Duodenal mucosa (tissue), 2 donors: ENCODE results near the gene BAIAP3.

Experiments
- H3K27ac ChIP-seq: one replicate; pipeline ENCODE4 v1.7.0; 2013; ENCODE audit warnings: low read depth, low read length
- H3K27me3 ChIP-seq, 2 donors: one replicate each; pipeline ENCODE4 v1.7.0; 2013; ENCODE audit warnings: low read length in 2 of 2, control low read depth in 1 of 2; ENCODE audit not compliant: insufficient read depth in 2 of 2, control insufficient read depth in 1 of 2
- H3K36me3 ChIP-seq, 2 donors: one replicate each; pipeline ENCODE4 v1.7.0; 2013; ENCODE audit warnings: low read length in 2 of 2, control low read depth in 1 of 2; ENCODE audit not compliant: insufficient read depth in 2 of 2, control insufficient read depth in 1 of 2
- H3K4me1 ChIP-seq, 2 donors: one replicate each; pipeline ENCODE4 v1.7.0; 2013; ENCODE audit warnings: low read length in 2 of 2, control low read depth in 1 of 2; ENCODE audit not compliant: insufficient read depth in 2 of 2, control insufficient read depth in 1 of 2
- H3K4me3 ChIP-seq, 2 donors: one replicate each; pipeline ENCODE4 v1.7.0; 2013; ENCODE audit warnings: low read length in 2 of 2, low read depth in 1 of 2
- H3K9ac ChIP-seq, 2 donors: one replicate each; pipeline ENCODE4 v1.7.0; 2013; ENCODE audit warnings: low read length in 2 of 2, low read depth in 1 of 2
- H3K9me3 ChIP-seq, 2 donors: one replicate each; pipeline ENCODE4 v1.7.0; 2013; ENCODE audit warnings: low read length in 2 of 2, control low read depth in 1 of 2; ENCODE audit not compliant: control insufficient read depth in 1 of 2

The BAIAP3 gene

DNA sequence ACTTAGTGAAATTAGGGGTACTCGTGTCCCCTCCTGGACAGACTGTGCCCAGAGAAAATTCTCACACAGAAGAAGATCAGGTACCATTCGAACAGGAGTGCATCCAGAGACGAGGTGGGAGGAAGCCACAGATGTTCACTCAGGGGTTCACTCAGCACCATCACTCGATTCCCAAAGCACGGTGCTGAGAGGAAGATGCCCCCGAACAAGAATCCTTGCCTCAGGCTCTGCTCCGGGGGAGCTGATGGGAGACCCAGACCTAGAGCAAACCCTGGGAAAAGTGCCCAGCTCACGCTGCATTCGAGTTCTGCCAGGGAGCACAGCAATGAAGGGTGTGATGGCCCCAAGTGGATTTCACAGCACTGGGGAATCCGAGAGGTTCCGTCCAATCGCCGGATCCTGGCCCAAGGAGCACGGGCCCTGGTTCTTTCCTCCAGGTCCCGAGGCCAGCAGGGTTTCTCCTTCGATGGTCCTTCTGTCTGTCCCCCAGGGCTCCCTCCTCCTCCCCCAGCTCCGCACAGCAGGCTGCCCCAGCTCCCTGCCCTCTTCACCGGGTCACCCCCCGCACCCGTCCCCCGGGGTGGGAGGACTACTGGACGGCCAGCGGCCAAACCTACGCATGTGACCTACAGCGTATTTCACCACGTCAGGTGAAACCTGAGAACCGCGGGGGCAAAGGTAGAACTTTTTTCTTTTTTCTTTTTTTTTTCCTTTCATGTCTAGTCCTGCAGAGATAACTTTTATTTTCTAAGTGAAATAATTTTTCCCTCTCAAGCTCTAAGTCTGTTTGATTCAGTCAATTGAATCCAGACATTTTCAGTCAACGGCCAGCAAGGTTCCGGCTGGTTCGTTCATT, 34.2 kb upstream of the BAIAP3 start:
- Histone ChIP-seq H3K4me3 (peak overlapping the region in 1 of 2 donors; percentile 41), H3K27me3 (peaks cover 0 to 18% of the 10 kb centered on the region in 2 donors), H3K9me3 (no peaks in the 10 kb centered on the region), H3K36me3 (no peaks in the 10 kb centered on the region), H3K4me1 (peaks cover 15 to 29% of the 10 kb centered on the region in 2 donors), H3K9ac (peak overlapping the region in 1 of 2 donors; percentile 7), H3K27ac (no peak overlapping the region)

GRCh38 chr16:1299868-1300203, 33.6 kb upstream of the BAIAP3 start:
- Histone ChIP-seq H3K36me3 (no peaks in the 10 kb centered on the region), H3K9ac (no peak overlapping the region), H3K27me3 (peaks cover 0 to 18% of the 10 kb centered on the region in 2 donors), H3K9me3 (no peaks in the 10 kb centered on the region), H3K4me1 (peaks cover 15 to 30% of the 10 kb centered on the region in 2 donors), H3K4me3 (peak overlapping the region in 1 of 2 donors; percentile 41), H3K27ac (no peak overlapping the region)

- Histone ChIP-seq H3K27me3 (peaks cover 0 to 18% of the 10 kb centered on the region in 2 donors), H3K9me3 (no peaks in the 10 kb centered on the region), H3K4me3 (peak overlapping the region; percentile 43 to 48), H3K36me3 (no peaks in the 10 kb centered on the region), H3K4me1 (peaks cover 15 to 30% of the 10 kb centered on the region in 2 donors), H3K27ac (no peak overlapping the region), H3K9ac (peak overlapping the region; percentile 12 to 25)
These were observed 32.6 kb upstream of the BAIAP3 start for GRCh38 chr16:1300664-1301476.

GRCh38 chr16:1301562-1301961, 31.9 kb upstream of the BAIAP3 start:
- H3K27me3 ChIP-seq: peaks cover 0 to 18% of the 10 kb centered on the region in 2 donors
- peaks cover 15 to 30% of the 10 kb centered on the region in 2 donors for H3K4me1 ChIP-seq

DNA sequence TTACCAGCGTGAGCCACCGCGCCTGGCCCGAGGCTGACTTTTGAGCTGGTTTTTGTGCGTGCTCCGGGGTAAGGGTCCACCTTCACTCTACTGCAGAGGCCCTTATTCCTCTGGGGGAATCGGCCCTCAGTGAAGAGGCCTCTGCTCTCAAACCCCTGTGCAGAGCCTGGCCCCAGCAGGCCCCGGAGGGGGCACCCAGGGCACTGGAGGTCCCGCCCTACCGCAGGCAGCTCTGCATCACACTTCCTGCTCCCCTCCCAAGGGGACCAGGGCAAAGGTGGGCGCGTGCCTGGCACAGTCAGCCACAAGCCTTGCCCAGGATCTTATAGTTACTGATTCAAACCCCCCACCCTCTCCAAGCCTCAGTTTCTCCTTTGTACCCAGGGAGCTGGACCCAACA, 27.6 kb upstream of the BAIAP3 start:
- no peaks in the 10 kb centered on the region for H3K36me3 ChIP-seq
- H3K9me3 ChIP-seq: no peaks in the 10 kb centered on the region
- peaks cover 4 to 29% of the 10 kb centered on the region in 2 donors for H3K4me1 ChIP-seq
- H3K27ac ChIP-seq: no peak overlapping the region
- H3K4me3 ChIP-seq: no peak overlapping the region
- H3K9ac ChIP-seq: no peak overlapping the region
- H3K27me3 ChIP-seq: peaks cover 0 to 3% of the 10 kb centered on the region in 2 donors

More at GRCh38 chr16:1301562-1301961, 31.9 kb upstream of the BAIAP3 start:
- H3K9me3 ChIP-seq: no peaks in the 10 kb centered on the region
- peak overlapping the region; percentile 43 to 48 for H3K4me3 ChIP-seq
- H3K27ac ChIP-seq: no peak overlapping the region
- no peaks in the 10 kb centered on the region for H3K36me3 ChIP-seq
- peak overlapping the region in 1 of 2 donors; percentile 25 for H3K9ac ChIP-seq

DNA sequence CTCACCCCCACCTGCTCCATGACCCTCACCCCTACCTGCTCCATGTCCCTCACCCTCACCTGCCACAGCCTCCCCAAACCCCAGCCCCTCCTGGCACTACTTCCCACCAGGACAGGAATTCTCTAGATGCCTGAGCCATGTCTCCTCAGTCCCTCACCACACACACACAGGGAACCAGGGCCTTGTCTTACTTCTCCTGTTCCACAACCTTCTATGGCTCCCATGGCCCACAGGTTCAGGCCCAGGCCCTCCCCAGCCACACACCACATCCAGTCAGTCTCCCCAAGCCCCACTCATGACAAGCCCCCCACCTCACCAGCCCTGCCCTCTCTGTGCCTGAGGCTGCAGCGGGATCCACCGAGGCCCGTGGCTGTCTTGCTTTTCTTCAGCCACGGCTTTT, 27.1 kb upstream of the BAIAP3 start:
- Histone ChIP-seq H3K9ac (no peak overlapping the region), H3K36me3 (no peaks in the 10 kb centered on the region), H3K4me3 (no peak overlapping the region), H3K9me3 (no peaks in the 10 kb centered on the region), H3K4me1 (peaks cover 8 to 29% of the 10 kb centered on the region in 2 donors), H3K27ac (no peak overlapping the region), H3K27me3 (peaks cover 0 to 2% of the 10 kb centered on the region in 2 donors)

DNA sequence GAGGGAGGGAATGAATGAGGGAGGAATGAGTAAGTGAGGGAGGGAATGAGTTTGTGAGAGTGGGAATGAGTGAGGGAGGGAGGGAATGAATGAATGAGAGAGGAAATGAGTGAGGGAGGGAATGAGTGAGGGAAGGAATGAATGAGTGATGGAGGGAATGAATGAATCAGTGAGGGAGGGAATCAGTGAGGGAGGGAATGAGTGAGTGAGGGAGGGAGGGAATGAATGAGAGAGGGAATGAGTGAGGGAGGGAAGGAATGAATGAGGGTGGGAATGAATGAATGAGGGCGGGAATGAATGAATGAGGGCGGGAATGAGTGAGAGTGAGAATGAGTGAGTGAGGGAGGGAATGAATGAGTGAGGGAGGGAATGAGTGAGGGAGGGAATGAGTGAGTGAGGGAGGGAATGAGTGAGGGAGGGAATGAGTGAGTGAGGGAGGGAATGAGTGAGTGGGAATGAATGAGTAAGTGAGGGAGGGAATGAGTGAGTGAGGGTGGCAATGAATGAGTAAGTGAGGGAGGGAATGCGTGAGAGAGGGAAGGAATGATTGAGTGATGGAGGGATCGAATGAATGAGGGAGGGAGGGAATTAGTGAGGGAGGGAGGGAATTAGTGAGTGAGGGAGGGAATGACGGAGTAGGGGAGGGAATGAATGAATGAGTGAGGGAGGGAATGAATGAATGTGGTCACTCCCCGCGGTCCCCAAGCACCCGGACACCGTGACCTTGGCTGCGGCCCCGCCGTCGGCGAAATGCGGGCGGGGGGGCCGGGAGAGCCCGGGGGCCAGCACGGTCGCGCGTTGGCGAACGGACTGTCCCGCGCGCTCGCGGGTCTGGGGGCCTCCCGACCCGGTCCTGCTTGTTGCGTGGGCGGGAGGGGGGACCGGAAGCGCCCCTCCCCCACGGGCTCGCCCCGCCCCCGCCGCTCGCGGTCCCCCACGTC, 25.1 kb upstream of the BAIAP3 start:
- Histone ChIP-seq H3K27ac (peak overlapping the region; percentile 98), H3K4me1 (peaks cover 20 to 41% of the 10 kb centered on the region in 2 donors), H3K27me3 (no peaks in the 10 kb centered on the region), H3K4me3 (peak overlapping the region; percentile 60 to 70), H3K9ac (peak overlapping the region in 1 of 2 donors; percentile 94), H3K36me3 (peaks cover 0 to 8% of the 10 kb centered on the region in 2 donors), H3K9me3 (no peaks in the 10 kb centered on the region)

DNA sequence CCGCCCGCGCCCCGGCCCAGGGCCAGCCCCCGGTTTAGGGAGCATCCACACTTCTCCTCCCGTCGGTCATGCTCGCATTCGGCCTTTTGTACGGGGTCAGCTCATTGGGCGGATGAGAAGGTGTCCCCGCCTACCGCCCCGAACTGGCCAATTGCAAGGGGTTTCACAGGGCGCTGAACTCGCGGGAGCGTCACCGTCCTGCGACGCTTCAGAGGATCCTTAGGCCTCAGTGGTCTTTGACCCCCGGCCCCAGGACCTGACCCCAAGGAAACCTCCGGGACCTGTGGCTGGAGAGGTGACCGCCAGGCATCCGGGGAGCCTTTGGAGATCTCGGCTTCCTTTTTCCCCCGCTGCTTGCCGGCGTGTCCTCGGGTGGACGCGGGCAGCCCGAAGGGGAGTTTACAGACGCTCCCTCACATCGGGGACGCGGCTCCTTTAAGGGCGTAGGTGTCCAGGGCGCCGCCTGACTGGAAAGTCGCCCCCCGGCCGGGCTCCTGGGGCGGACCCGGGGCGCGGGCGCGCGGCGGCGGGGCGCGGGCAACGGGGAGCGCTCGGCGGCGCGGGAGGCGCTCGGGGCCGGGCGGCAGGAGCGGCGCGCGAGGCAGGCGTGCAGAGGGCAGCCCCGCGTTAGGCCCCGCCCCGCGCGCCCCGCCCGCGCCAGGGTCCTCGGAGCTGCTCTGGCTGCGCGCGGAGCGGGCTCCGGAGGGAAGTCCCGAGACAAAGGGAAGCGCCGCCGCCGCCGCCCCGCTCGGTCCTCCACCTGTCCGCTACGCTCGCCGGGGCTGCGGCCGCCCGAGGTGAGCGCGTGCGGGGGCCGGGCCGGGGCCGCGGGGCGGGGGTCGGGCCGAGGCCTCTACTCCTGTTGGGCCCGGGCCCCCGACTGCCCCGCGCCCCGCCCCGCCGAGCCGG, 24.2 kb upstream of the BAIAP3 start, which contains the start of gene UBE2I:
UBE2I (plus strand) TSS at position 660 of the 909 bp plus-strand sequence. CDS start 4,395 bp downstream, outside the sequence.
- Histone ChIP-seq H3K27ac (peak within 1 kb of the TSS; percentile 98), H3K36me3 (peaks cover 0 to 17% of the 10 kb centered on the region in 2 donors), H3K9me3 (no peaks in the 10 kb centered on the region), H3K4me3 (peak within 1 kb of the TSS; percentile 70 to 87), H3K4me1 (peaks cover 20 to 32% of the 10 kb centered on the region in 2 donors), H3K27me3 (no peaks in the 10 kb centered on the region), H3K9ac (peak within 1 kb of the TSS; percentile 94 to 97)
